Measurements from ENCODE around the gene TCF25. TPM values are rescaled to one million over a fixed set of nuclear protein-coding genes. Genes with fewer than 3 reads are reported as not detected.

TCF25 gene
- total and polyA plus RNA-seq, 11 donors = 52.5 to 115 (median 96.4) TPM

- no peak for TF ChIP-seq POLR2A (IDR thresholded peaks at IDR 0.05)
- Histone ChIP-seq H3K4me1 (peaks cover 0 to 15% (median 0%) of the 10 kb centered on the region in 12 donors), H3K36me3 (no peaks in the 10 kb centered on the region), H3K4me3 (peak overlapping the region in 1 of 12 donors; percentile 16), H3K27me3 (no peaks in the 10 kb centered on the region), H3K9me3 (no peaks in the 10 kb centered on the region), H3K27ac (peak overlapping the region in 1 of 12 donors; percentile 74)
- WGBS, 4 donors = 87 to 94% (median 91%) methylated on average over 9 to 17 of the region's 17 CpGs
- intact Hi-C loops (cut with DNase I) = no loop called here
- ATAC-seq (no peak), DNase-seq (no peak)
Observed at GRCh38 chr16:89837014-89837546, 36.3 kb upstream of the TCF25 start.

- no peak for TF ChIP-seq POLR2A (IDR thresholded peaks at IDR 0.05)
- TF ChIP-seq, protein P1, sequence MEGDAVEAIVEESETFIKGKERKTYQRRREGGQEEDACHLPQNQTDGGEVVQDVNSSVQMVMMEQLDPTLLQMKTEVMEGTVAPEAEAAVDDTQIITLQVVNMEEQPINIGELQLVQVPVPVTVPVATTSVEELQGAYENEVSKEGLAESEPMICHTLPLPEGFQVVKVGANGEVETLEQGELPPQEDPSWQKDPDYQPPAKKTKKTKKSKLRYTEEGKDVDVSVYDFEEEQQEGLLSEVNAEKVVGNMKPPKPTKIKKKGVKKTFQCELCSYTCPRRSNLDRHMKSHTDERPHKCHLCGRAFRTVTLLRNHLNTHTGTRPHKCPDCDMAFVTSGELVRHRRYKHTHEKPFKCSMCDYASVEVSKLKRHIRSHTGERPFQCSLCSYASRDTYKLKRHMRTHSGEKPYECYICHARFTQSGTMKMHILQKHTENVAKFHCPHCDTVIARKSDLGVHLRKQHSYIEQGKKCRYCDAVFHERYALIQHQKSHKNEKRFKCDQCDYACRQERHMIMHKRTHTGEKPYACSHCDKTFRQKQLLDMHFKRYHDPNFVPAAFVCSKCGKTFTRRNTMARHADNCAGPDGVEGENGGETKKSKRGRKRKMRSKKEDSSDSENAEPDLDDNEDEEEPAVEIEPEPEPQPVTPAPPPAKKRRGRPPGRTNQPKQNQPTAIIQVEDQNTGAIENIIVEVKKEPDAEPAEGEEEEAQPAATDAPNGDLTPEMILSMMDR (IDR thresholded peaks at IDR 0.05) = no peak
- no peaks in the 10 kb centered on the region for H3K36me3 ChIP-seq
- H3K4me3 ChIP-seq = no peak overlapping the region
- no peaks in the 10 kb centered on the region for H3K27me3 ChIP-seq
- ATAC-seq = no peak
- H3K9me3 ChIP-seq = no peaks in the 10 kb centered on the region
- intact Hi-C loops (cut with DNase I) = no loop called here
- no peak overlapping the region for H3K27ac ChIP-seq
- peaks cover 0 to 15% (median 0%) of the 10 kb centered on the region in 12 donors for H3K4me1 ChIP-seq
- peak in 2 of 5 donors; percentile 19 to 47 for DNase-seq
- whole genome bisulfite sequencing, 4 donors = 85 to 88% (median 87%) methylated on average over 10 of the region's 10 CpGs
Observed at GRCh38 chr16:89841275-89841674, 32.1 kb upstream of the TCF25 start.

DNA sequence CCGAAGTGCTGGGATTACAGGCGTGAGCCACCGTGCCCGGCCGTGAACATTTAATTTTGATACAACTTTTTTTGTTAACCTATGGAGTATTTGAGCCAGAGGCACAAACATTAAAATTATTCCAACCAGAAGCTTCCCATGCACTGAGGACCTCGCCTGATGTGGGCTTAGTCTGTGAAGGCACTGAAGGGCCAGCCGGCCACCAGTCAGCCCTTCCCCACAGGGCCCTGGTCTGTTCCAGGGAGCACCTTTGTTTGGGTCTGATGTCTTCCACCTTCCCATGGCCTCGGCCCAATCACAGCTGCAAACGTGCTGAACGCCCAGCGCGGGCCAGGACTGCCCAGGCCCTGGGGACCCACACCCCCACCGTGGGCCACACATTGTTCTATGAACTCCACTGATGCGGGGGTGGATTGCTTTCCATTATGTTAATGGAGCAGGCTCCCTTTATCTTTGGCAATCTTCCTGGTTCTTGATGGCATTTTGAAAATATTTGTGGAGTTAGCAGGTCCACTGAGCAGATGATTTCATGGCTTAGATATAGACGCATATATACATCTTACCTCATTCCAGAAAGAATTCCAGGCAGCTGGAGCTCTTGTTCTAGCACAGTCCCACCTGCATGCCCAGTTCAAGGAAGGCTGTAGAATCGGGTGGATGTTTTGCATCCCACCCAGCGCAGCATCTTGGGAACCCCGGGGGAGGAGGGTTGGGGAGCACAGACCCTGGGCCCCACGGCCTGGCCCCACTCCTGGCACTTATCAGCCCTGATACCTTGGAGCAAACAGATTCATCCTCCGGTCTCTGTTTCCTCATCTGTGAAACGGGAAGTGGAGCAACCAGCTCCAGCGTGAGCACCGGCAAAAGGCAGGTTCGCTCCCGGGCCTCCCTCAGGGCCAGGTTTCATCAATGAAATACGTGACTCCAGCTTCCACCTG is 30.7 kb upstream of the TCF25 start:
- intact Hi-C loops (cut with DNase I) = no loop called here
- peaks cover 0 to 17% (median 0%) of the 10 kb centered on the region in 12 donors for H3K4me1 ChIP-seq
- DNase-seq (peak; percentile 48 to 65 (median 63)), ATAC-seq (peak in 3 of 4 donors; percentile 63 to 80 (median 77))
- no peak for TF ChIP-seq POLR2A (IDR thresholded peaks at IDR 0.05)
- TF ChIP-seq, protein P1 (IDR thresholded peaks at IDR 0.05) = no peak
- no peaks in the 10 kb centered on the region for H3K36me3 ChIP-seq
- WGBS, 4 donors = 56 to 65% (median 61%) methylated on average over 25 to 26 of the region's 26 CpGs
- H3K27ac ChIP-seq = no peak overlapping the region
- no peaks in the 10 kb centered on the region for H3K9me3 ChIP-seq
- peaks cover 0 to 5% (median 0%) of the 10 kb centered on the region in 9 donors for H3K27me3 ChIP-seq
- no peak overlapping the region for H3K4me3 ChIP-seq

DNA sequence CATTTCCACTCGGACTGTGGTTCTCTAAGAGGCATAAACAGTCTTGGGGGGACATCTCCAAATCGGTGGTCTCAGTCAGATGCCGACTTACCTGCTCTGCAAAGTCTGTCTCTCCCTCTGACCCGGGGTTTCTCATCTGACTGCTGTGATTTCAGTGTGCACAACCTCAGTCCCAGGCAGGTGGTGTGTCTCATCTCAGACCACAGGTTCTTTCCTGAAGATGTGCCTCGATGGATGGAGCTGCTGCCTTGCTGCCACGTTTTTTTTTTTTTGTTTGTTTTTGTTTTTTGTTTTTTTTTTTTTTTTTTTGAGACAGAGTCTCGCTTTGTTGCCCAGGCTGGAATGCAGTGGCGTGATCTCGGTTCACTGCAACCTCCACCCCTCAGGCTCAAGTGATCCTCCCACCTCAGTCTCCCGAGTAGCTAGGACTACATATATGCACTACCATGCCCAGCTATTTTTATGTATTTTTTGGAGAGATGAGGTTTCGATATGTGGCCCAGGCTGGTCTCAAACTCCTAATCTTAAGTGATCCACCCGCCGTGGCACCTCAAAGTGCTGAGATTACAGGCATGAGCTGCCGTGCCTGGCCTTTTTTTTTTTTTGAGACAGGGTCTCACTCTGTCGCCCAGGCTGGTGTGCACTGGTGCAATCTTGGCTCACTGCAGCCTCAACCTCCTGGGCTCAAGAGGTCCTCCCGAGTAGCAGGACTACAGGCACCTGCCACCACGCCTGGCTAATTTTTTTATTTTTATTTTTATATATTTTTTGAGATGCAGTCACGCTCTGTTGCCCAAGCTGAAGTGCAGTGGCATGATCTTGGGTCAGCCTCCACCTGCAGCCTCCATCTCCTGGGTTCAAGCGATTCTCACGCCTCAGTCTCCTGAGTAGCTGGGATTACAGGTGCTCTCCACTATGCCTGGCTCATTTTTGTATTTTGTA is 29.7 kb upstream of the TCF25 start:
- 74 to 80% (median 77%) methylated on average over 16 to 19 of the region's 20 CpGs for WGBS, 4 donors
- intact Hi-C loops (cut with DNase I) = no loop called here
- peaks cover 0 to 5% (median 0%) of the 10 kb centered on the region in 9 donors for H3K27me3 ChIP-seq
- H3K36me3 ChIP-seq = no peaks in the 10 kb centered on the region
- H3K4me1 ChIP-seq = peaks cover 0 to 17% (median 0%) of the 10 kb centered on the region in 12 donors
- DNase-seq (no peak), ATAC-seq (no peak)
- no peaks in the 10 kb centered on the region for H3K9me3 ChIP-seq
- no peak overlapping the region for H3K4me3 ChIP-seq
- no peak for TF ChIP-seq POLR2A (IDR thresholded peaks at IDR 0.05)
- TF ChIP-seq, protein P1 (IDR thresholded peaks at IDR 0.05) = no peak
- H3K27ac ChIP-seq = no peak overlapping the region
